NCI-H2029 (cell line): Measurements from ENCODE around the gene HSPA14.
"Not testable (repeated sequence)": the region's sequence is repeated elsewhere in the genome, so short reads cannot be mapped to it uniquely, and the experiment has no call there.

Source experiments
- DNase-seq: peaks from one replicate; lab custom pipeline; 2025; lab: John Stamatoyannopoulos, UW

Gene HSPA14

DNA sequence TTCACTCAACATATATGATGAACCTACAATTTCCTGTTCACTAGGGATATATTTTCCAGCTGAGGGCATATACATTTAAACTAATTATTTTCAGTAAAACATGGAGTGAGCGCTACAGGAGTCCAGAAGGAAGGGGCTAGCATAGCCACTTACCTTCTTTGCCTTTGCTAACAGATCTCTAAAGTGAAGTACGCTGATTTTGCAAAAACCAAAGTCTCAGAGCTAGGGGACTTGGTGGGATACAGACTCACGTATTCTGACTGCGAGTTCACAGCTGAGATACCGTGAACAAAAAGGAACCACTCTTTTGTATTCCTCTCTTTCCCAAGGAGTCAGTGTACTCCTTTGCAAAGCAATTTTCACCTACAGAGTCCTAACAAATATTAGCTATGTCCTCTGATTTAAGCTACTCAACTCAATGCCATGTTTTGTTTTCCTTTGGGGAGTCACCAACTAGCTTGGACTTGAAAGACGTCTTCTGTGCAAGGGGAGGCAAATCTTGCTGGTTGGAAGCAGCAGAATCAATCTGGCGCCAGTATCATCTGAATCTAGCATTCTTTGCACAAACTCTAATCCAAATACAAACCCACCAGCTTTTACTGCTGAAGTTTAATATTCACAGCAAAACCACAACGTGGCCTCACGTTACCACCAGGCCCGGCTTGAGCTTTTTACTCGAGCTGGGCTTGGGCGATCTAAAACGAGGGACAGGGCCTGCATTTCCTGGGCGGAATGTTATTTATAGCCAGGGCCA is 926 bp upstream of the HSPA14 start:
- DNase-seq = no peak

DNA sequence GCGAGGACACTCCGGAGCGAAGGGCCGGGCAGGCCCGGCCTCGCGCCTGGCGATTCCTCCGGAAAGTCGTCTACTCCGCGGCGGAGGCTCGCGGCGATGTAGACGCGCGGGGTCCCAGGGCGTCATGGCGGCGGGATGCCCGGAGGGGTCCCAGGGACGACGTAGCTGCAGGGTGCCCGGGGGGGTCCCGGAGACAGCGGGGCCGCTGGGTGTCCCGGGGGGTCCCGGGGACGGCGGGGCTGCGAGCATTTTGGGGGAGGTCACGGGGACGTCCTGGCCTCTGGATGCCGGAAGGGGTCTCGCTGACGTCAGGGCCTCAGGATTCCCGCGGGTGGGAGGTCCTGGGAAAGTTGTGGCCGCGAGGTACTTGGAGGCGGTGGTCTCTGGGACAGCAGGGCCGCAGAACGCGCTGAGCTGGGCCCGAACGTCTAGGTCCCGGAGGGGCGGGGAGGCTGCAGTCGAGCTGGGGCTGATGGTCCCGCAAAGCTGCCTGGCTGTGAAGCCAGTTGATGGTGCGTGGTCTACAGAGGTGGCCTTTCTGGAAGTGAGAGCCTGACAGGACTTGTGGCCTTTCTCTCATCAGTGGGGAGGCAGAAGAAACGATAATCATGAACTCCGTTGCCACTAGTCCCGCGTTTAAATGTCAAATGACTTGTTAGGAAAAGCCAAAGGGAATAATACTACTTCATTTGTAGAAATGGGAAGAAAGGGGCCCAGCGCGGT is 637 bp downstream of the HSPA14 start:
- DNase-seq = no peak

DNA sequence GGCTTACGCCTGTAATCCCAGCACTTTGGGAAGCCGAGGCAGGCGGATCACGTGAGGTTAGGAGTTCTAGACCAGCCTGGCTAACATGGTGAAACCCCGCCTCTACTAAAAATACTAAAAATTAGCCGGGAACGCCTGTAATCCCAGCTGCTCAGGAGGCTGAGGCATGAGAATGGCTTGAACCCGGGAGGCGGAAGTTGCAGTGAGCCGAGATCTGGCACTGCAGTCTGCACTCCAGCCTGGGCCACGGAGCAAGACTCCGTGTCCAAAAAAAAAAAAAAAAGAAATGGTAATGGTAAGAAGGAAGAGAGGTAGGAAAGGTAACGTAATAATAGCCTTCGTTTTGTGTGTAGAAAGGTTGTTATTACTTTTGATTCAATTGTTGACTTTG is 1.2 kb downstream of the HSPA14 start:
- DNase-seq = no peak

DNA sequence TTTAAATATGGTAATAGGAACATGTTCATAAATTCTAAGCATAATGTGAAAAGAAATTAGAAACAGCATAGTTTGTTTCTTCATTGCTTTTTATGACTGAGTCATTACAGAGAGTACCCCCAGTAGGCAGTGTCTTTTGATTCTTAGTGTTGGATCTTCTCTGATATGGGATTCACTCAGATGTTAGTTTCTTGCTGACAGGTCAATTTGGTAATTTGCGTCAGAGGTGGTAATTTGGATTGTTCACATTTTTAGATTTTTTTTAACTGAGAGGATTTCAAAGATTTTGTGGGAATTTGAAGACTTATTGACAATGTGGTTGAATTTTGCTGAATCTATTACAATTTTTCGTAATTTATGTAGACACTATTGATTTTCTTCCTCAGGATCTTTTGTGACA is 2.1 kb downstream of the HSPA14 start:
- no peak for DNase-seq

DNA sequence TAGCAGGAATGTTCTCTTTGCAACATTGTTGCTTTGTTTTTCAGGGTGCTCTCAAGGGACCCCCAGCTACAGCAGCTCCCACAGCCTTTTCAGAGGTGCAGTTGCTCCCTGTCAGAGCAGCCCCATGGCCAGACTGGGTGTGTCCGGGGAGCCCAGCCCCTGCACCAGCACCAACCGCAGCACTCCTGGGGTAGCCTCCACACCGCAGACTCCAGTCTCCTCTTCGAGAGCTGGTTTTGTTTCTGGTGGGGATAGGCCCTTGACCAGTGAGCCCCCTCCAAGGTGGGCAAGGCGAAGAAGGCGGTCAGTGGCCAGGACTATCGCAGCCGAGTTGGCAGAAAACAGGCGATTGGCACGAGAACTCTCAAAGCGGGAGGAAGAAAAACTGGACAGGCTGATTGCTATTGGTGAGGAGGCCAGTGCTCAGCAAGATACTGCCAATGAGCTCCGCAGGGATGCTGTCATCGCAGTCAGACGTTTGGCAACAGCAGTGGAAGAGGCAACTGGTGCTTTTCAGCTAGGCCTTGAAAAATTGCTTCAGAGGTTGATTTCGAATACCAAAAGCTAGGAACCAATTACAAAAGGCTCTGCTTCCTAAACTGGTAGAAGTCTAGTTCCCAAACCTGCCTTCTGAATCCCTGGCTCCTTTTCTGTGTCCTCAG is 5.4 kb downstream of the HSPA14 start:
- DNase-seq = no peak

DNA sequence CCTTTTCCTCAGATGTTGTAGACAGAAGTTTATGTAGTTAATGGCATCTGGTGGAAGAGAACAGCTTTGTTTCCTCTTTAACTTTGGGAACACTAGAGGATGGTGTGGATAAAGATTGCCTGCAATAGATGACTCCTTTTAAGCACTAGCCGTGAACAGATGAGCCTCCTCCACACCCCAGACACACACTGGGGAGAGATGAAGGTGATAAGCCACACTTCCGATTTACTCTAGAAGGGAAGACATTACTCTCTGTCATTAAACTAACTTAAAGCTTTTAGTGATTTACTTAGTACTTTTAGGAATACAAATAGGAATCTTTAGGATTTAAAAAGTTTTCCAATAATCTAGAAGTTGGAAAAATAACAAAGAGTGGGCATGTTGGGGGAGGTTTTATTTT is 6.8 kb downstream of the HSPA14 start:
- no peak for DNase-seq

DNA sequence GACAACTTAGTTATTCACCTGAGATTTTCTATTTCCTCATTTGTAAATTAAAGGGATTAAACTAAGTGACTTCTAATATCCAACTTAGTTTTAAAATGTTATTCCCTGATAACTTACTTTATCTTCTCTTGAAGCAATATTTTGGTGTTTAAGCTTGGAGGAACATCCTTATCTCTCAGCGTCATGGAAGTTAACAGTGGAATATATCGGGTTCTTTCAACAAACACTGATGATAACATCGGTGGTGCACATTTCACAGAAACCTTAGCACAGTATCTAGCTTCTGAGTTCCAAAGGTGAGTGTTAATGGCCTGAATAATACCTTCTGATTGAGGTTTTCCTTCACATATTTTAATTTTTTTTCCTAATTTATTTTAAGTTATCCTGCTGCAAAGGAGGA is 14.1 kb downstream of the HSPA14 start:
- no peak for DNase-seq

DNA sequence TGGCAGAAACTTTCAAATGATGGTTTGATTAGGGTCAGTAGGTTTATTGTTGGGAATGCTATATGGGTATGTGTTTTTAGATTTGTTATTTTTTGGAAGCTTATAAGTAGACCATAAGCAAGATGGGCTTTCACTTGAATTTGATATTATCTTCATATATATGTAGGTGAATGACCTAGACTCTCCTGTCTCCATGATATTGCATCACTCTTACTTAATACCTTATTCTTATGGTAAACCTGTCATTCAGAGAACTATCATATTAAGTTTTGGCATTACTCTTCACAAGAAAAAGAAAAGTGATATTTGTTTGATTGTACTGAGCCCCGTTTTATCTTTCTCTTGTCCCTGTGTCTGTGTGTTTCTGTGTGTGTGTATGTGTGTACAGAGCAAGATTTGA is 17.3 kb downstream of the HSPA14 start:
- no peak for DNase-seq

DNA sequence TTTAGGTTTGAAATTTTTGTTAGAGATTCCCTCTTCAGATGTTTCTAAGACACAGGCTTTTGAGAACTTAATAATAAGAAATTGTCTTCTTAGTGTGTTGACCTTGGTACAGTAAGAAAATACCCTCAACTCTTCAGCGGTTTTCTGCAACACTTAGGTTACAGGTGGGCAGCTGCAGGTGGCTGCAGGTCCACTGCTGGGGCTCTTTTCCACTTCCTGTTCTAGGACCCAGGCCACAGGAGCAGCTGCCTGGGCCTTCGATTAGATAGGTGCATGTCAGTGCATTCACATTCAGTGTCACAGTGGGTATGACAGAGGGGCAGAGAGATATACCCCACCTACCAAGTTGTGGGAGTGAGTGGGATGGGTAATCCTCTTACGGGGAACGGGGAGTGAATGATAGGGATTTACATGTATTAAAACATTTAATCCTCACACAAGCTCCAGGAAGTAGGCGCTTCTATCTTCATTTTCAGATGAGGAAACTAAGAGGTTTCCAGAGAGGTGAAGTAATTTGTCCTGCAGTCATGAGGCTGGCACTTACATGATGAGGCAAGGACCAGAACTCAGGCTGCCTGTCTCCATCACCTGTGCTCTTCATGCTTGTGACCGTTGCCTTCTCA is 20.3 kb downstream of the HSPA14 start:
- no peak for DNase-seq

DNA sequence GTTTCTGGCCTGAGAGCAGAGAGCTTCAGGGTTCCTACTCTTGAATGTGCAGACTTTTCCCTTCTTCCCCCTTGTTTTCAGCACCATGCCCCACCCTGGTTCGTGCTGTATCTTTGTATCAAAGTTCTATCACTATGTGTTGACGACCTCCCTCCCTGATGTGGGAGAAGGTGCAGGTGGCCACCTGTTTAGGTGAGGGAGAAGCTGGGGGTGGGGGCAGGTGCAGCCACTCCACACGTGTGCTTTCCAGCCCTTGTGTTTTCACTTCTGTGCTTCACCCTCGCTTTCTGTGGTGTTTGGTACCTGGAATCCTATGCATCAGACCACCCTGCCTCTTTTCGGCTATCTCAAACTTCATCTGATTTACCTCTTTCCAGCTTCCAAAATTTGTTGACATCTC is 20.9 kb downstream of the HSPA14 start:
- DNase-seq = no peak

DNA sequence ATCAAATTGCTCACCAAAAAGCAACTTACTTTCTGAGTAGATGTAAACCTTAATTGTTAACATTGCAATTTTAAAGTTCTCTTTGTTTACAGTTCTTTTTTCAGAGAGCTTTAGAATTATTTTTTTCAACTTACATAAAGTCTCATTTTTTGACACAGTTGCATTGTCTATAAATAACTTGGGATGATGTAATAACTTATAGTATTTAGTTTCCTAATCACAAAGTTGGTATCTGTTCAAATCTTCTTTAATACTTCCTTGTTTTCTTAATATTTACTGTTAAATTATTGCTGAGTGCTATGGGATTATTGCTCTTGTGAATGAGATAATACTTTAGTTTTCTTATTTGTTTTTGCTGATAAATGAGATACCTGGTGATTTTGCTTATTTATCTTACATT is 21.7 kb downstream of the HSPA14 start:
- no peak for DNase-seq

DNA sequence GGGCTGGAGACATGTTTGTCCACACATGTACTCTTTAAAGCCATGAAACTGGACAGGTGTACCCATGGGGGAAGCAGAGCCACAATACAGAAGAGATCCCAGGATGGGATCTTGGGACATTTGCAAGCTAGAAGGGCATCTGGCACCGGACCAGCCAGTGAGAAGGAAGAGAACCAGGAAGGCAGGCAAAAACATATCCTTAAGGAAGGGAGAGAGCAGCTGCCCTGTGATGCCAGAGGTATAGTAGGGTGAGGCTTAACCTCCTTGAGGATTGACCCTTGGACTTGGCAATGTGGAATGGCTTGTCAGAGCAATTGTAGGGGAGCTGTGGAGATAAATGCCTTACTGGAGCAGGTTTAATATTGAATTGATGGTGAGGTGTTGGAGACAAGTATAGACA is 22.7 kb downstream of the HSPA14 start:
- no peak for DNase-seq

DNA sequence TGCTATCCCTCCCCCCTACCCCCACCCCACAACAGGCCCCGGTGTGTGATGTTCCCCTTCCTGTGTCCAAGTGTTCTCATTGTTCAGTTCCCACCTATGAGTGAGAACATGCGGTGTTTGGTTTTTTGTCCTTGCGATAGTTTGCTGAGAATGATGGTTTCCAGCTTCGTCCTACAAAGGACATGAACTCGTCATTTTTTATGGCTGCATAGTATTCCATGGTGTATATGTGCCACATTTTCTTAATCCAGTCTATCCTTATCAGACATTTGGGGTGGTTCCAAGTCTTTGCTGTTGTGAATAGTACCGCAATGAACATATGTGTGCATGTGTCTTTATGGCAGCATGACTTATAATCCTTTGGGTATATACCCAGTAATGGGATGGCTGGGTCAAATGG is 26.4 kb downstream of the HSPA14 start:
- not testable (repeated sequence) for DNase-seq

DNA sequence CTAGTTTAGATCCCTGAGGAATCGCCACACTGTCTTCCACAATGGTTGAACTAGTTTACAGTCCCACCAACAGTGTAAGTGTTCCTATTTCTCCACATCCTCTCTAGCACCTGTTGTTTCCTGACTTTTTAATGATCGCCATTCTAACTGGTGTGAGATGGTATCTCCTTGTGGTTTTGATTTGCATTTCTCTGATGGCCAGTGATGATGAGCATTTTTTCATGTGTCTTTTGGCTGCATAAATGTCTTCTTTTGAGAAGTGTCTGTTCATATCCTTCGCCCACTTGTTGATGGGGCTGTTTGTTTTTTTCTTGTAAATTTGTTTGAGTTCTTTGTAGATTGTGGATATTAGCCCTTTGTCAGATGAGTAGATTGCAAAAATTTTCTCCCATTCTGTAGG is 26.8 kb downstream of the HSPA14 start:
- not testable (repeated sequence) for DNase-seq

DNA sequence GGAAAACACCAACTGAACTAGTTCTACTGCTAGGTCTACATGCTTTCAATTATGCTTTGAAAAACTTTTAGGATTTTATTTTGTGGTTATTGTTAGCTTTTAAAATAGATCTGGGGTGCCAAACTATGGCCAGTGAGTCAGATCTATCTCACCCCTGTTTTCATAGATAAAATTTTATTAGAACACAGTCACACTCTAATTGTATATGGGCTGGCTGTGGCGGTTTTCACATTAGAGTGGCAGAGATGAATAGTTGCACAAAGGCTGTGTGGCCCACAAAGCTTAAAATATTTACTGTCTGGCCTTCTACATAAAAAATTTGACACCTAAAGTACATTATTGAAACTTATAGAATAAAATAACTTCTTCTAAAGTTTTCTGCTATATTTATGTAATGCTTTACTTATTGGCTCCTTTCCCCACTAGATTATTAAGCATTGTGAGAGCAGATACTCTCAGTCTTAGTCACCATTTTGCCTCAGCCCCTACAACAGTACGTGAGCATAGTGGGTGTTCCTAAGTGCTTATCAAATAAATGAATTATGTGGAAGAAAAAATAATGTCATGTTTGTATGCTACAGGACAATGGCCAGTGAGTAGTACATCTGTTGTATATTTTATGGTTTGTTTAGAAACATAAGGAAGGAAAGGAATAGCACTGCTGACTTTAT is 35.1 kb downstream of the HSPA14 start:
- DNase-seq = no peak

DNA sequence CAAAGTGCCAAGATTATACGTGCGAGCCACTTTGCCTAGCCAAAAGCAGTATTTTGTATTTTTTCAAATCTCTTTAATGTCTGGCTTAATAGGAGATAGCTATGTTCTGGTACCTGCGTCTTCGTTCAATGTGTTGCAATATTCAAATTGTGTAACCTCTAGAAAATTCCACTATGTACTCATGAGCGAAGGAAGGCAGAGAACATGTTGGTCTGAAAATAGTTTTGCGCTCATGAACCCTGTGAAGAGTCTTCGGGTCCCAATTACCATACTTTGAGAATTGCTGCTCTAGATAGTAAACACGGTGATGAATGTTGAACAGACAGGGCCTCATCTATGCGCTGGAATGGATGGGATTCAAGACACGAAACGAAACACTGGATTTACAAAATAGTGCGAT is 37.8 kb downstream of the HSPA14 start:
- no peak for DNase-seq

DNA sequence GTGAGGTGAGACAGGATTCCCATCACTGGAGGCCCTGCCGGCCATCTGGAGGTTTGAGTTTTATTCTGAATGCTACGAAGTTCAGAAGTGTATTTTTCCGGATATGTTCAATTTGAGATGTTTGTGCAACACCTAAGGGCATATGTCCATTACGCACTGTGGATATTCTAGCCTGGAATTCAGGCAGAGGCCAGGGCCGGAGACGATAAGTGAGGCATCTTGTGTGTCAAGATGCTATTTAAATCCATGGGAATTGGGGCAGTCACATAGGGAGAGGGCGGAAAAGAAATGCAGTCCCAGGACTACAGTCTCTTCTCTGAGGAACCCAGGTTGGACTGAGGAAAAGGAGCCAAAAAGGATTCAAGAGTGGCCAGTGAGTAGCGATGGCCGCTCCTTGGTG is 38.7 kb downstream of the HSPA14 start:
- no peak for DNase-seq

DNA sequence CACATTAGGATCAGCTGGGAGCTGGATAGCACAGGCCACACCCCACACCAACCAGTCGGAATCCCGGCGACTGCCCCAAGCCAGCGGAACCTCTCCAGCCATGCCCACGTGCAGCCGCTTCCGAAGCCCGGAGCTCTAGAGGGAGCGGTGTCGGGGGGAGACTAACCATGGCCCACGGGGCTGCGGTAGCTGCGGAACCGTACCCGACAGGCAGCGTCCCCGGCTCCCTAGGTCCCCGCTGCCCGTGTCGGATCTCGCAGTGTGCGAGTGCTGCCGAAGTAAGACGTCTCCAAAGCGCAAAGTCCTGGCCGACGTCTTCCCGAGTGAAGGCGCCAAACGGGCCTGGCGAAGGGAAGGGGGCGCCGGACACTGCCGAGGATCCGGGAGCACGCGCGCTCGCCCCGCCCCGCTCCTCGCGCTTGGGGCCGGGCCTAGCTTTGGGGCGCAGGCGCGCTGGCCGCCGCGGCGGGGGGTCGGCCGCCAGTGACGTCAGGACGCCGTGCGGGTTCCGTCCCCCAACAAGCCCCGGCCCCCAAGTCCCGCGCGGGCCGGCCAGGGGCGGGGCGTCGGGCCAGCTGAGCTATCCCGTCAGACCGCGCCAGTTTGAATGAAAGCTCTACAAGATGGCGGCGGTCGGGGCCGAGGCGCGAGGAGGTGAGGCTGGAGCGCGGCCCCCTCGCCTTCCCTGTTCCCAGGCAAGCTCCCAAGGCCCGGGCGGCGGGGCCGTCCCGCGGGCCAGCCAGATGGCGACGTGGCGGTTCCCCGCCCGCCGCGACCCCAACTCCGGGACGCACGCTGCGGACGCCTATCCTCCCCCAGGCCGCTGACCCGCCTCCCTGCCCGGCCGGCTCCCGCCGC is 40.4 kb downstream of the HSPA14 start, which contains the start of gene SUV39H2:
Gene SUV39H2 (plus strand): TSS at position 601 of the 858 bp plus-strand sequence. CDS start 23 bp downstream, at position 624.
- DNase-seq = peak; percentile 66

DNA sequence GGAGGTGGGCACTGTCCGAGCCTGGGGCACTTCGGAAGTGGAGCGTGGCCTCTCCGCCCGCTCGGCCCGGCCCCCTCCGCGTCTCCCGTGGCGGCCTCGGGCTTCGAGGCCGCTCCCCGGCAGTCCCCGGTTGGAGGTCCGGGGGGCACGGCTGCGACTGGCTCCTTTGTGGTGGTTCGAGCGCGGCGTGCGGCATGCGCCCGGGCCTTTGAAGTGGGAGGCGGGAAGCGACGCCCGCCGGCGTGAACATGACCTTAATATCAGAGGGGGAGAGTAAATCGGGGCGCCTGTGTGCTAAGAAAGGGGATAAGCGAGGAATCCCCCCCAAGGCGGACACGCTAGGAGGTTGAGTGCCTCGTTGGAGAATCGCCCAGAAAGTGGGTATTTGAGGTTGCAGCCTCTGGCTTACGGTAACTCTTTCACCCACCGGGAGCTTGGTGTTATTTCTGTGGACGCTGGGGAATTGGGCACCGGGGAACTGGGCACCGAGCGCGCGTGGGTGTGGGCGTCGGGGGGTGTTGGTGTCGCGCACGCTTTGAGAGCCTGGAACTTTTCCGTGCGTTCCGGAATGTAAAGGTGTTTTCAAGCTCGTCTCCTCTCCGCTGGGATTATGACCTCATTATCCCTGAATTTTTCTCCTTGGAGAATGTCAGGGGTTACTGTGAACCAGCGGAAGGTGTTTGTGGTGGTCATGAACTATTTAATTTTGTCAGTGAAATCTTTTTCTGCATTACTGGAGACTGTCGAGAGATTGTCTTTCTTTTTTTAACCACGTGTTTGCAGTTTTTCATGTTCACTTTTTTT is 41.2 kb downstream of the HSPA14 start:
- DNase-seq = no peak

DNA sequence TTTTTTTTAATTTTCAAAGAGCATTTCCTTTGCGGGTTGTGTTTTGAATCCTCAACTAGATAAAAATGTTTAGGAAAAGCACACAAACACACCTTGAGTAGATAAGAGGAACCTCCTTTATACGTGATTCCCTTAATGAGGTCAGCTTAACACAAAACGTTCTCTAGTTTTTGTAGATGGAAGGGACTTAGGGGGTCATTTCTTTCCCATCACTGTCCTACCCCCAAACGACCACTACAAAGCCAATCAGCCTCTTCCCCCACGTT is 41.8 kb downstream of the HSPA14 start:
- DNase-seq = no peak

DNA sequence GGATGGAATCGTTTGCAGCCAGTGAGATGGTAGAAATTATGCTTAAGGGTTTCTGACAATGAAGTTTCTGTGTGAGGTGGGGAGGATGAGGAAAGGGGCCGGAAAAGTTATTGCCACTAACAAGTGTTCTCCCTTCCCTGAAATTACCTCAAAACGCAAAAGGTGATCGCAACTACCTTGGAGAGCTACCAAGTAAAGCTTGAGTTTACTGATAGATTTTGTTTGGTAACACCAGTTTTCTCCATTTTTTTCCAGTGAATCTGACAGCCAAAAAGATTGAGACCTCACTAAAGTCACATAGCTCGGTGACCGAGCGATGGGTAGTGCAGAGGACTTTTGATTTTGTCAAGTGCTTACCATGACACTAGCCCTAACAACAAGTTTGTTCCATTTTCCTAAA is 42.1 kb downstream of the HSPA14 start:
- no peak for DNase-seq
